ENCODE data around the gene SGO2.

- TF ChIP-seq CTCF (conservative IDR thresholded peaks at IDR 0.05), result no peak
- no peak for TF ChIP-seq ZFX (IDR thresholded peaks at IDR 0.05)
Observed at GRCh38 chr2:200585340-200585729, 59.3 kb downstream of the SGO2 start.
